ENCODE results near the gene CELF5.
"Not testable (repeated sequence)": the region's sequence is repeated elsewhere in the genome, so short reads cannot be mapped to it uniquely, and the experiment has no call there.

The CELF5 gene

DNA sequence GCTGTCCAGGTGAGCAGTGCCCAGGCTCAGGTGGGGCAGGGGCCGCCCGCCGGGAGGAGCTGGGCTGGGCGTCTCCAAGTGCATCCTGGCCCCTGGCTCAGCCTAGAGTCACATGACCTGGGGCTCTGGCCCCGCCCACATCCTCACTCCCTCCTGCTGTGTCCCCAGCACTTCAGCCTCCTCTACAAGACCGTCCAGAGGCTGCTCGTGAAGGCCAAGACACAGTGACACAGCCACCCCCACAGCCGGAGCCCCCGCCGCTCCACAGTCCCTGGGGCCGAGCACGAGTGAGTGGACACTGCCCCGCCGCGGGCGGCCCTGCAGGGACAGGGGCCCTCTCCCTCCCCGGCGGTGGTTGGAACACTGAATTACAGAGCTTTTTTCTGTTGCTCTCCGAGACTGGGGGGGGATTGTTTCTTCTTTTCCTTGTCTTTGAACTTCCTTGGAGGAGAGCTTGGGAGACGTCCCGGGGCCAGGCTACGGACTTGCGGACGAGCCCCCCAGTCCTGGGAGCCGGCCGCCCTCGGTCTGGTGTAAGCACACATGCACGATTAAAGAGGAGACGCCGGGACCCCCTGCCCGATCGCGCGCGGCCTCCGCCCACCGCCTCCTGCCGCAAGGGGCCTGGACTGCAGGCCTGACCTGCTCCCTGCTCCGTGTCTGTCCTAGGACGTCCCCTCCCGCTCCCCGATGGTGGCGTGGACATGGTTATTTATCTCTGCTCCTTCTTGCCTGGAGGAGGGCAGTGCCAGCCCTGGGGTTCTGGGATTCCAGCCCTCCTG, 16.8 kb upstream of the CELF5 start:
- no peak for DNase-seq (ENCODE audit: low read depth)

DNA sequence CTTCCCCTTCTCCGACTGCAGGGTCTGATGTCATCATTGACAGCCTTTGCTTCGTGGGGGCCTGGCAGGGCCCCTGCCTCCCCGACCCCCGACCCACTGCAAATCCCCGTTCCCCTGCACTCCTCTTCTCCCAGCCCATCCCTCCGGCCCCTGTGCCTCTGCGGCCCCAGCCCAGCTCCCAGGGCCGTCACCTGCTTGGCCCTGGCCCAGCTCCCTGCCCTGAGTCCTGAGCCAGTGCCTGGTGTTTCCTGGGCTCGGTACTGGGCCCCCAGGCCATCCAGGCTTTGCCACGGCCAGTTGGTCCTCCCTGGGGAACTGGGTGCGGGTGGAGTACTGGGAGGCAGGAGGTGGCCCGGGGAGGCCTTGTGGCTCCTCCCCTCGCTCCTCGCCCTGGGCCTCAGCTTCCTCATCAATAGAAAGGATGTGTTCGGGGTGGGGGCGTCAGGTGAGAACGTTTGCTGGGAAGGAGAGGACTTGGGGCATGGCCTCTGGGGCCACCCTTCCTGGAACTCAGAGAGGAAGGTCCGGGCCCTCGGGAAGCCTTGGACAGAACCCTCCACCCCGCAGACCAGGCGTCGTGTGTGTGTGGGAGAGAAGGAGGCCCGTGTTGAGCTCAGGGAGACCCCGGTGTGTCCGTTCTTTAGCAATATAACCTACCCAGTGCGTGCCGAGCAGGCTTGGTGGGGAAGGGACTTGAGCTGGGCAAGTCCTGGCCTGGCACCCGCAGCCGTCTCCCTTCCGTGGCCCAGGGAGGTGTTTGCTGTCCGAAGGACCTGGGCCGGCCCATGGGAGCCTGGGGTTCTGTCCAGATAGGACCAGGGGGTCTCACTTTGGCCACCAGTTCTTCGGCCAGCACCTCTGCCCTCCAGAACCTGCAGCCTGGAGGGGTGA, 15.9 kb upstream of the CELF5 start:
- no peak for DNase-seq (ENCODE audit: low read depth)

DNA sequence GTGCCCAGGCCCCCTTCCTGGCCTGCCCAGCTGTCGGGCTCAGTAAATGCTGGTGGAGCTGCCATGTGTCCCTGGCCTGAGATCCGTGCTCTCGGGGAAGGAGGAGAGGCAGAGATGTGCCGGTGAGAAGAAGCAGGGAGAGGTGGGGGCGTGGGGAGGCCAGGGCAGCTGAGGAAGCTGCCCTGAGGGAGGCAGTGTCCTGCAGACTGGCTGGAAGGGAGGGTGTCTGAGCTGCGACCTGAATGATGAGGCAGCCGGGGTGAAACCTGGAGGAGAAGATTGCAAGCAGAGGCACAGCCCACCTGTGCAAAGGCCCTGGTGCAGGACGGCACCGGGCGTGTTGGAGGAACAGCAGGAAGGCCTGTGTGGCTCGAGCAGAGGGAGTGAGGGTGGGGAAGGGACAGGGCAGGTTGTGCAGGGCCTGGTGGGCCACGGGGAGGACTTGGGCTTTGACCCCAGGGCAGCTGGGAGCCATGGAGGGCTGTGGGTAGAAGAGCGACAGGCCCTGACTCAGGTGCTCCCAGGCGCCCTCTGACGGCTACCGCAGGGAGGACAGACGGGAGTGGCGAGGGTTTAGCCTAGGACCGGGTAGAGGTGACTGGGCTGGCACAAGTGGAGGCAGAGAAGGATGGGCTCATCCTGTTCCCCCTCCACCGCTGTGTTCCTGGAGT, 14.0 kb upstream of the CELF5 start:
- DNase-seq (ENCODE audit: low read depth) = no peak

DNA sequence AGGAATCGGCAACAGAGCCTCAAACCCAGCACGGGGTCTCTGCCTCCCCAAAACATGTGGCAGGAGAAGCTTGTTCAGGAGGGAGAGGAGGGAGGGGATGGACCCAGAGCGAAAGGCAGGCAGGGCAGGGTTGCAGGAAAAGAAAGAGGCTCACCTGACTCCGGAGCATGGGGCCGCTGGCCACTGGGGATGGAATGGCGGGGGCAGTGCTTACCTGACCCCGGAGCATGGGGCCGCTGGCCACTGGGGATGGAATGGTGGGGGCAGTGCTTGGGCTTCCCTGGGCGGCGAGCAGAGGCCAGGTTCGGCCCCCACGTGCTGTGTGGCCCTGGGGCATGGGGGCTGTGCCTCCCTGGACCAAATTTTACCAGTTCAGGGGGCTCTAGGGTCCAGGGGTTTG, 13.3 kb upstream of the CELF5 start:
- DNase-seq (ENCODE audit: low read depth) = no peak

DNA sequence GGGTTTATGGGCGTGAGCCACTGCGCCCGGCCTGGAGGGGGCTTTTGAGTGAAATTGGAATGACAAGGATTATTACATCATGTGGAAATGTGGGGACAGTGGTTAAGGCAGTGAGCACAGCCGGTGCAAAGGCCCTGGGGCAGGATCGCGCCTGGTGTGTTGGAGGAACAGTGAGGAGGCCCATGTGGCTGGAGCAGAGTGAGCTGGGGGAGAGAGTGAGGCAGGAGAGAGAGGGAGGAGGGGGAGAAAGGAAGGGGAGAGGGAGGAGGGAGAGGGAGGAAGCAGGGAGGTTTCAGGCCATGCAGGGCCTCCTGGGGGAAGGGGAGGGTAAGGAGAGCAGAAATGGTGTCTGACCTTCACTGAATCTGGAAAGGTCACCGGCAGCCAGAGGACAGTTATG, 11.3 kb upstream of the CELF5 start:
- no peak for DNase-seq (ENCODE audit: low read depth)

DNA sequence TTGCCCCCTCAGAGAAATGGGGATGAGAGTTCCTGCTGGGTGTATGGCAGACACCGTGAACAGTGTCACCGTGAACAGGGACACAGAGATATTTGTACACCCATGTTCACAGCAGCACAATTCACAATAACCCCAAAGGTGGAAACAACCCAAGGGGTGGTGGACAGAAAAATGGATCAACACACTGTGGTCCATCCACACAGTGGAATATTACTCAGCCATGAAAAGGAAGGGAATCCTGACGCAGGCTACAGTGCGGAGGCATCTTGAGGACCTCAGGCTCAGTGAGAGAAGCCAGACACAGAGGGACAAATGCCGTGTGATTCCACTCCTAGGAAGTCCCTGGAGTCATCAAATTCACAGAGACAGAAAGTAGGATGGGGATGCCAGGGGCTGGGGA, 7.6 kb upstream of the CELF5 start:
- DNase-seq (ENCODE audit: low read depth) = no peak

DNA sequence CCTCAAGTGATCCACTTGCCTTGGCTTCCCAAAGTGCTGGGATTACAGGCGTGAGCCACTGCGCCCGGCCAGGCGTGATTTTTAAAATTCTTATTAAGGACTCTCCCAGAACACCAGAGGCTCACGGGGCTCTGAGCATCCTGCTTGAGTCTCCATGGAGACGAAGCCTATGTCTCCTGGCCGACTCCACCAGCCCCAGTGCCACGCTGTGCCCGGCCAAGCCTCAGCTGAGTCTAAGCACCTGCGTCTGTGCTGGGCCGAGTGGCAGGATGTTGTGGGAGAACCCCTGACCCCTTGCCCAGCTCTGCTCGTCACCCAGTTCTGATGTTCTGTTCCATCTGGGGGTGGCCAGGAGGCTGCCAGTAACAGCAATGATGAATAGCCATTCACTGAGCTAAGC, 3.9 kb upstream of the CELF5 start:
- DNase-seq (ENCODE audit: low read depth) = no peak

DNA sequence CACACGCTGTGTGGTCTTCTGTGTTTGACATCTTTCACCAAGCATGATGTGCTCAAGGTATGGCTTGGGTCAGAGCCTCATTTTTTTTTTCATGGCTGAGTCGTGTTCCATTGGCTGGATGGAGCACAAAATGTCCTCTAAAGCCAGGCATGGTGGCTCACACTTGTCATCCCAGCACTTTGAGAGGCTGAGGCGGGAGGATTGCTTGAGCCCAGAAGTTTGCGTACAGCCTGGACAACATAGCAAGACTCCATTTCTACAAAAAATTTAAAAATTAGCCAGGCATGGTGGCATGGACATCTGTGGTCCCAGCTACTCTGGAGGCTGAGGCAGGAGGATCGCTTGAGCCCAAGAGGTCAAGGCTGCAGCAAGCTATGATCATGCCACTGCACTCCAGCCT, 2.9 kb upstream of the CELF5 start:
- DNase-seq (ENCODE audit: low read depth) = not testable (repeated sequence)

DNA sequence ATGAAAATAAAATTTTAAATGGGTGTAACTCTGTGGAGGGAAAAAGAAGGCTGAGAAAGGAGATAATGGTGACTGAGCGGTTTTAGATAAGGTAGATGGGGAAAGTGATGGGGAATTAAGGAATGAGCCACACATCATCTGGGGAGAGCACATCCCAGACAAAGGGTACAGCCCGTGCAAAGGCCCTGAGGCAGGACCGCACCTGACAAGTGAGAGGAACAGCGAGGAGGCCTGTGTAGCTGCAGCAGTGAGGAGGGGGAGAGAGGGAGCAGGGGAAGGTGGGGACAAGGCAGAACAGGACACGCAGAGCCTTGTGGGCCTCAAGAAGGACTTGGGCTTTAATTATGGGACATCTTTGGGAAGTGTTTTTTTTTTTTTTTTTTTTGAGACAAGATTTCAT, 1.8 kb upstream of the CELF5 start:
- no peak for DNase-seq (ENCODE audit: low read depth)

DNA sequence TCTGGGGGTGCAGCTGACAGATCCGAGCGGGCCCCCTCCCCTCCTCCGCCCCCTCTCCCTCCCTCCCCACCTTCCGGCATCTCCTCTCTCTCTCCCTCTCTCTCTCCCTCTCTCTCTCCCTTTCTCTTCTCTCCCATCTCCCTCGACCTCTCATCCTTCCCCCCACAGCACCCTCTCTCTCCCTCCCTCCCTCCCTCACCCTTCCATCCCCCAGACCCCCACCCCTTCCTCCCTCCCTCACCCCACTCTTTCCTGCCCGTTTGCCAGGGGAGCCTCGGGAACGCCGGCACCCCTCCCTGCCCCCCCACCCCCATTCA, 666 bp downstream of the CELF5 start:
- DNase-seq (ENCODE audit: low read depth) = no peak

DNA sequence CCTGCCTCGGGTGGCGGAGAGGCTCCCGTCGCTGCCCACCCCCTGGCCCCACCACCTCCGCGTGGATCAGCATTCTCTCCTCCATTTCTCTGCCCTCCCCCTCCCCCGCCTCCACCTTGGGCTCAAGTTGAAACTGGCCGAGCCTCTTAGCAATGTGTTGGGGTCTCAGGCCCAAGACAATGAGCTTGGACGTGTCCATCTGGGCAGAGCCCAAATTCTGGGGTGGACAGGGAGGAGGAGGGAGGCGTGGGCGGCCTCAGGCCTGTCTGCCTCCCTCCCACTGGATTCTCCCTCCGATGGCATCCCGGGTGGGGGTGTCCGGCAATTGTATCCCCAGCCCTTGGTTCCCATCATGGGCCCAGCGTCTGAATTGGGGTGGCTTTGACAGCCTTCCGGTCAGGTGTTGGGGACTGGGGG, 1.2 kb downstream of the CELF5 start:
- DNase-seq (ENCODE audit: low read depth) = no peak

DNA sequence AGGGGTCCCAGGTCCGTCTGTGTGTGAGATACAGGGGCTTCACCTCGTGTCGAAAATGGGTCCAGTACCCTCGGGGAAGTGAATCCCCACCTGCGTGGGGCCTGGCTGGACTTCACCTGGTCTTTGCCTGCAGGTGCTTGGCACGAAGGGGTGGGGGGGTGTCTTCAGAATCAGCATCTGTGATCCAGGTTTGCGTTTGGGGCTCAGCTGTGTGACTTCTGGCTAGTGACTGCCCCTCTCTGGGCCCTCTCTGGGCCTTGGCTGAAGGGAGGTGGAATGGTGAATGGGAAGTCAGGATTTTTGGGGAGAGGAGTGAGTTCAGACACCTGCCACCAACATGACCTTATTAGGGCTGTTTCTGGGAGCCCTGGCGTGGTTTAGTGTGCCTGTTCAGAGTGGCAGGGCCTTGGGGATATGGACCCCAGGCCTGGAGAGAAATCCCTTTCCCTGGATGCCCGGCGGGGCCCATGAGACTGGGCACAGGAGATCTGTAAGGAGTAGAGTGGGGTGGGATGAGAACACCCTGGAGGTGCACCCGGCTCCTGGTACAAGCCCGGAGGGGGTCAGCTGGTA, 2.7 kb downstream of the CELF5 start:
- DNase-seq (ENCODE audit: low read depth) = no peak

DNA sequence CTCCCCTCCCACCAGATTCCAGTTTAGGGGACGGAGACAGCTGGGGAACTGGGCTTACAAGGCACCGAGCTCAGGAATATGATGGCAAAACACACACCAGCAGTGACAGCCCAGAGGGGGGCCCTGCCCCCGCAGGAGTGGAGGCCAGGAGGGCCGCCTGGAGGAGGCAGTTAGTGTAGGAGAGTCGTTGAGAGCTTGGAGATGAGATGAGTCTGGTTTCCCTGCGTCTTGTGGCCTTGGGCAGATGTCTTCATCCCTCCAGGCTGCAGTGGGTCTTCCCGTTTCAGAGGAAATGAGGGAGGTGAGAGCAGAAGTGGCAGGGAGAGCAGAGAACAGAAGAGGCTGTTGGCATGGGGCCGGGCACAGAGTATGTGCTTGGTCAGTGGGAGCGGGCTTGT, 4.9 kb downstream of the CELF5 start:
- no peak for DNase-seq (ENCODE audit: low read depth)

DNA sequence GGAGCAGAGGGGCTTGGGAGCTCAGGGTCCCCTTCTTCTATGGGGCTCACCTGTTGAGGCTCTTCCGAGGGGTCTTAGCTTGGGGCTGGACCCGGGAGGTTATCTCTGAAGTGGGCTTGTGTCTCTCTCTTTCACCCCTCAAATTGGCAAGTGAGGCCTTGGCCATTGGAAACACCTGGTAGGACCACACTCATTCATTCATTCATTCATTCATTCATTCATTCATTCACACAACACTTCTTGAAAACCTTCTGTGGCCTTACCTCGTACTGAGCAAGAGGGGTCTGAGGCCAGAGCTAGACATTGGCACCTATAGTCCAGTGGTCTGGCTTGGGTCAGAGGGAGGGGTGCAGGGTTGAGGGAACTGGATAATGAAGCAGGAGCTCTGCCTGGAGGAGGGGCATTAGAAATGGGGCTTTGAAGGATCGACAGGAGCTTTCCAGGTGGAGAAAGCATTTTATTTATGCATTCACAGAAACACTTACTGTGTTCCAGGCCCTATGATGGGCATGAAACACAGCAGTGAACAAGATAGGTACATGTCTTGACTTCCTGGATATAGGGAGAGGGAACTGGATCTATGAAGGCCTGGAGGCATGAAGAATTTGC, 5.5 kb downstream of the CELF5 start:
- no peak for DNase-seq (ENCODE audit: low read depth)

DNA sequence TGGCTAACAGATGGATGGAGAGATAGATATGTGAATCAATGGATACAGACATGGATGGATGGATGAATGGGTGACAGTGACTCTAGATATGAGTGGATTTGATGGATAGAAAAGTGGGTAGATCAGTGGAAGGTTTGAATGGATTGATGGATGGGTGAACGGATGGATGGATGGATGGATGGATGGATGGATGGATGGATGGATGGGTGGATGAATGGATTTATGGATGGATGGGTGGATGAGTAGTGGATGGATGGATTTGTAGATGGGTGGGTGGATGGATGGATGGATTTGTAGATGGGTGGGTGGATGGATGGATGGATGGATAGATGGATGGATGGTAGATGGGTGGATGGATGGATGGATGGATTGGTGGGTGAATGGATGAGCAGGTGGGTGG, 6.8 kb downstream of the CELF5 start:
- no peak for DNase-seq (ENCODE audit: low read depth)

DNA sequence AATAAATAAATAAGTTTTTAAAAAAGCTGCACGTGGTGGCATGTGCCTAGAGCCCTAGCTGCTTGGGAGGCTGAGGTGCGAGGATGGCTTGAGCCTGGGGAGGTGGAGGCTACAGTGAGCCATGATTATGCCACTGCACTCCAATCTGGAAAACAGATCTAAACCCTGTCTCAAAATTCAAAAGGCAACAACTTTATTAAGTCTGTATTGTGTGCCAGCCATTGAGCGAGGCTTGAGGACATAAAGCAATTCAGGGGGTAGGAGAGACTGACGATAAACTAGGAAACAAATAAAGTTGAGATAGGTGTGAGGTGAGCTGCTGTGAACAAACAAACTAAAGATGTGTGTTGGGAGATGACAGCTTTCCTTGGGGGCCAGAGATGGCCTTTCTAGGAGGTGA, 8.7 kb downstream of the CELF5 start:
- DNase-seq (ENCODE audit: low read depth) = no peak

DNA sequence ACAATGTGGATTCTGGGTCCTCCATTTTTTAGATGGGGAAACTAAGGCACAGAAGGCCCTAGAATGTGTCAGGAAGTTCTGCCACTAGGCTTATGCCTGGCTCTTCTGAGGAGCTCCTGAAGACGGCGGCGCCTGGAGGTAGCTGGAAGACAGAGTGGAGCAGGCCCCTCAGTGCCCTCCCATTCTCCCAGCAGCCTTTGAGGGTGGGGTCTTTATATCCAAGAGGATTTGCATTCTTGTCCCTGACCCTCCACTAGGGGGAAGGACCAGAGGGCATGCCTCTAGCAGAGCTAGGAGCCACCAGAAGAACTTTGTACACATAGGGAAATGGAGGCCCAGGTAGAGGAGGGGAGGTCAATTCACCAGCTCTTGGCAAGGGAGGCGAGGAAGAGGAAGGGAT, 9.4 kb downstream of the CELF5 start:
- DNase-seq (ENCODE audit: low read depth) = no peak

DNA sequence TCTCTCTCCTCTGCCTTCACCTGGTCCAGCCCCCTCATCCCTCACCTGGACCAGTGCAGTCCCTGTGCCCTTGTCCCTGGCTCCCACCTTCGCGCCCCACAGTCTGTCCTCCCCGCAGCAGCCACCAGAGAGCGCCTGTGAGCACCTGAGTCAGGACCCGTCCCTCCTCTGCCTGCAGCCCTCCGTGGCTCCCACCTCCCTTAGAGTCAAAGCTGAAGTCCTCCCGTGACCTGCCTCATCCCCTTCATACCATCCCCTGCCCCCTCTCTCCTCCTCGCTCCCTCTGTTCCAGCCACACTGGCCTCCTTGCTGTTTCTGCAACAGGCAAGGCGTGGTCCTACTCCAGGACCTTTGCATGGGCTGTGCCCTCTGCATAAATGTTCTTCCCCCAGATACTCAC, 10.3 kb downstream of the CELF5 start:
- no peak for DNase-seq (ENCODE audit: low read depth)

DNA sequence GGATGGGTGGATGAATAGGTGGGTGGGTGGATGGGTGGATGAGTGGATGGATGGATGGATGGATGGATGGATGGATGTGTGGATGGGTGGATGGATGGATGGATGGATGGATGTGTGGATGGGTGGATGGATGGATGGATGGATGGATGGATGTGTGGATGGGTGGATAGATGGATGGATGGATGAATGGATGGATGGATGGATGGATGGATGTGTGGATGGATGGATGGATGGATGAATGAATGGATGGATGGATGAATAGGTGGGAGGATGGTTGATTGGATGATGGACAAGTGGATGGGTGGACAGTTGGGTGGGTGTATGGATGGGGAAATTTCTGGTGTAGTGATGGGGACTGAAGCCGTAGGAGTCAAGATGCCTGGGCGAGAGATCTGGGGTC, 11.1 kb downstream of the CELF5 start:
- DNase-seq (ENCODE audit: low read depth) = not testable (repeated sequence)

DNA sequence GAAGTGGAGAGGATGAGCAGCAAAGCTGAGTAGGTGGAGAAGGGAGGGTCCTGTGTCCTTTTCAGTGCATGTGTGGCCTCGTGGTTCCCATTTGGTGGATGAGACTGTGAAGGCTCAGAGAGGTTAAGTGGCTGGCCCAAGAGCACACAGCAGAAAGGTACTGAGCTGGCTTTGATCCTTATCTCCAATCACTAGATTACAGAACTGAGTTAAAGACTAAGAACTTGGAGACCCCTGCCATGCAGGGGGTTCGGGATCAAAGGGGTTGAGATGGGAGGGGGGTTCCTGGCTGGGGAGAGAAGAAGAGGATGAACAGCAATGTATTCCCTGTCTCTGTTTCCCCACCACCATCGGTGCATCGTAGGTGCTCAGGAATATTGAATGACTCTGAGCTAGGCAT, 11.8 kb downstream of the CELF5 start:
- no peak for DNase-seq (ENCODE audit: low read depth)

DNA sequence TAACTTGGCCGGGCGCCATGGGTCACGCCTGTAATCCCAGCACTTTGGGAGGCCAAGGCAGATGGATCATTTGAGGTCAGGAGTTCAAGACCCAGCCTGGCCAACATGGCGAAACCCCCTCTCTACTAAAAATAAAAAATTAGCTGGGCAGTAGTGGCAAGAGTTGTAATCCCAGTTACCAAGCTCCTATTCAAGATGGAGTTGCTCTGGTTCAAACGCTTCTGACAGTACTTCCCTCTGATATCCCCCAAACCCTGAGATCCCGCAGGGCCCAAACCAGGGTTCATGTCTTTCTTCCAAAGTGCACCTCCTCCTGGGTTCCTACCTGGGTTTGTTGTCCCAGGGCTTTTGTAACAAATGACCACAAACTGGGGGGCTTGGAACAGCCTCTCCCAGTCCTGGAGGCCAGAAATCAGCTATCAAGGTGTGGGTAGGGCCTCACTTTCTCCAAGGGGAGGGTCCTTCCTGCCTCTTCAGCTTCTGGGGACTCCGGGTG, 13.7 kb downstream of the CELF5 start:
- DNase-seq (ENCODE audit: low read depth) = no peak

DNA sequence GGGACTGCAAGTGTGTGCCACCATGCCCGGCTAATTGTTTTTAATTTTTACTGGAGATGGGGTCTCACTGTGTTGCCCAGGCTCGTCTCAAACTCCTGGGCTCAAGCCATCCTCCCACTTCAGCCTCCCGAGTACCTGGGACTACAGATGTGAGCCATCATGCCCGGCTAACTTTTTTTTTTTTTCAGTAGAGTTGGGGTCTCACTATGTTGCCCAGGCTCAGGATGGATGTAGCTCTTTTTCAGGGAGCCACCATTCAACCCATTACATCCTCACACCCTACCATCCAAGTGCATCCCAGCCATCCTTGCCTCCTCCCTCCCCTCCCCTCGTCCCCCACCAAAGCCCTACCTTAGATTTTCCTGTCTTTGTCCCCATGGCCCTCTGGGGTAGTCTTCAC, 14.9 kb downstream of the CELF5 start:
- no peak for DNase-seq (ENCODE audit: low read depth)
